ENCODE measurements around the gene HOXB4.

GRCh38 chr17:48588528-48588927 lies 10.4 kb upstream of the HOXB4 start:
- TF ChIP-seq, protein P1, sequence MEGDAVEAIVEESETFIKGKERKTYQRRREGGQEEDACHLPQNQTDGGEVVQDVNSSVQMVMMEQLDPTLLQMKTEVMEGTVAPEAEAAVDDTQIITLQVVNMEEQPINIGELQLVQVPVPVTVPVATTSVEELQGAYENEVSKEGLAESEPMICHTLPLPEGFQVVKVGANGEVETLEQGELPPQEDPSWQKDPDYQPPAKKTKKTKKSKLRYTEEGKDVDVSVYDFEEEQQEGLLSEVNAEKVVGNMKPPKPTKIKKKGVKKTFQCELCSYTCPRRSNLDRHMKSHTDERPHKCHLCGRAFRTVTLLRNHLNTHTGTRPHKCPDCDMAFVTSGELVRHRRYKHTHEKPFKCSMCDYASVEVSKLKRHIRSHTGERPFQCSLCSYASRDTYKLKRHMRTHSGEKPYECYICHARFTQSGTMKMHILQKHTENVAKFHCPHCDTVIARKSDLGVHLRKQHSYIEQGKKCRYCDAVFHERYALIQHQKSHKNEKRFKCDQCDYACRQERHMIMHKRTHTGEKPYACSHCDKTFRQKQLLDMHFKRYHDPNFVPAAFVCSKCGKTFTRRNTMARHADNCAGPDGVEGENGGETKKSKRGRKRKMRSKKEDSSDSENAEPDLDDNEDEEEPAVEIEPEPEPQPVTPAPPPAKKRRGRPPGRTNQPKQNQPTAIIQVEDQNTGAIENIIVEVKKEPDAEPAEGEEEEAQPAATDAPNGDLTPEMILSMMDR (conservative IDR thresholded peaks at IDR 0.05; ENCODE audit: low read depth, low read length), result no peak
- TF ChIP-seq SMC3 (IDR thresholded peaks at IDR 0.05; ENCODE audit: low read depth, low read length) (no peak), MAFK (IDR thresholded peaks at IDR 0.05; ENCODE audit: low read depth, low read length) (no peak), FOS (IDR thresholded peaks at IDR 0.05; ENCODE audit: low read depth, low read length) (no peak), POLR2A (IDR thresholded peaks at IDR 0.05; ENCODE audit: low read depth, low read length) (no peak), MXI1 (IDR thresholded peaks at IDR 0.05; ENCODE audit: borderline replicate concordance, low read depth, low read length) (no peak), CEBPB (IDR thresholded peaks at IDR 0.05; ENCODE audit: low read depth, low read length) (no peak), BHLHE40 (IDR thresholded peaks at IDR 0.05; ENCODE audit: low read depth, low read length) (no peak), CHD1 (IDR thresholded peaks at IDR 0.05; ENCODE audit: low read depth, low read length) (no peak), RAD21 (IDR thresholded peaks at IDR 0.05; ENCODE audit: low read length) (no peak), MAZ (IDR thresholded peaks at IDR 0.05; ENCODE audit: borderline replicate concordance, low read depth, low read length) (no peak)
